Measurements from ENCODE around the gene KCTD3. TPM values are rescaled to one million over a fixed set of nuclear protein-coding genes. Genes with fewer than 3 reads are reported as not detected.

KCTD3 gene
- total RNA-seq: 100 to 1,000 TPM in 2 of 4 donors, 10 to 100 TPM in 2; 68.5 to 125 (median 100) TPM

DNA sequence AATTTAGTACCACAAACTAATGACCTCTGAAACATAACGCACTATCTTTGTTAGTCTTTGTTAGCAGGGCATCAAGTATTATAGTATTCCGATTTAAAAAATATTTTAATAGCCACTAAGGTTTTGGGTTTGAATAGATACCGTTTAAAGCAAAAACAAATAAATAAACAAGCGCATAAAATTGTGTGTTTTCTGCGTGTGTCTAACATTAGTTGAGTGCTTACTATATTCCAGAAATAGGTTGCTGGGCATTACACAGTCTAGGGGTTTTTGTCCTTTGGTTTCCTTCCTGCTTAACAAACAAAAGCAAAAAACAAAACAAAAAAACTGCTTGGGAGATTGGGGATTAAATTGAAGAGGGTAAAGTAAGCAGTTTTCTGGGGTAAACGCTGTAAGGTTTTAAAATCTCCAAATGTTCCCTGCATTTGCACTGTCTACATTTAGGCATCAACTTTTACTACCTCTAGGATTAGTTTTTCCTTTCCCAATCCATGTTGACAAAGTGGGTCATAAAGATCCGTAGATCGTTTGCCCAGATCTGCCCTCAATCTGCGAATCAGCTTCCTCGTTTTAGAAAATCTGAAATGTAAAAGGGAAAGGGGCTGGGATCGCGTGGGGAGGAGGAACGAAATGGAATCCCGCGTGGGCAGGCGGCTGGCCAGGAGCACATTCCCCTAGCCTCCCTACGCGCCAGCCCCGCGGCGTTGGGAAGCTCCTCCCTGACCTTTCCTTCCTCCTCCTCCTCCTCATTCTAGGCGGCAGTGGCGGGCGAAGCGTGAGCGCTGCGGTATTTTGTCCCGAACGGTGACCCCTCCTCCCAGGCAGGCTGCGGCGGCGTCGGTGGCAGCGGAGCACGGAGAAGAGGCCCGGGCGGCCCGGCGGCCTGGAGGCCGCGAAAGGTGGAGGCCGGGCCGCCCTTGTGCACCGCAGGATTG is at the start of gene KCTD3:
TSS of gene KCTD3 (plus strand) at position 749 of the 935 bp plus-strand sequence. CDS start 382 bp downstream, outside the sequence.
- no peaks in the 10 kb centered on the region for H3K27me3 ChIP-seq
- H3K4me1 ChIP-seq: peaks cover 0 to 14% (median 0%) of the 10 kb centered on the region in 4 donors
- TF ChIP-seq POLR2A (IDR thresholded peaks at IDR 0.05): peak; percentile 43 to 58
- TF ChIP-seq, protein P1, sequence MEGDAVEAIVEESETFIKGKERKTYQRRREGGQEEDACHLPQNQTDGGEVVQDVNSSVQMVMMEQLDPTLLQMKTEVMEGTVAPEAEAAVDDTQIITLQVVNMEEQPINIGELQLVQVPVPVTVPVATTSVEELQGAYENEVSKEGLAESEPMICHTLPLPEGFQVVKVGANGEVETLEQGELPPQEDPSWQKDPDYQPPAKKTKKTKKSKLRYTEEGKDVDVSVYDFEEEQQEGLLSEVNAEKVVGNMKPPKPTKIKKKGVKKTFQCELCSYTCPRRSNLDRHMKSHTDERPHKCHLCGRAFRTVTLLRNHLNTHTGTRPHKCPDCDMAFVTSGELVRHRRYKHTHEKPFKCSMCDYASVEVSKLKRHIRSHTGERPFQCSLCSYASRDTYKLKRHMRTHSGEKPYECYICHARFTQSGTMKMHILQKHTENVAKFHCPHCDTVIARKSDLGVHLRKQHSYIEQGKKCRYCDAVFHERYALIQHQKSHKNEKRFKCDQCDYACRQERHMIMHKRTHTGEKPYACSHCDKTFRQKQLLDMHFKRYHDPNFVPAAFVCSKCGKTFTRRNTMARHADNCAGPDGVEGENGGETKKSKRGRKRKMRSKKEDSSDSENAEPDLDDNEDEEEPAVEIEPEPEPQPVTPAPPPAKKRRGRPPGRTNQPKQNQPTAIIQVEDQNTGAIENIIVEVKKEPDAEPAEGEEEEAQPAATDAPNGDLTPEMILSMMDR (IDR thresholded peaks at IDR 0.05): peak in 1 of 6 experiments; percentile 16
- H3K4me3 ChIP-seq: peak within 1 kb of the TSS; percentile 65 to 86 (median 68)
- DNase-seq: peak in 2 of 3 donors; percentile 81 to 85
- no peaks in the 10 kb centered on the region for H3K36me3 ChIP-seq
- H3K9me3 ChIP-seq: no peaks in the 10 kb centered on the region
- H3K27ac ChIP-seq: peak within 1 kb of the TSS; percentile 72 to 96 (median 87)

DNA sequence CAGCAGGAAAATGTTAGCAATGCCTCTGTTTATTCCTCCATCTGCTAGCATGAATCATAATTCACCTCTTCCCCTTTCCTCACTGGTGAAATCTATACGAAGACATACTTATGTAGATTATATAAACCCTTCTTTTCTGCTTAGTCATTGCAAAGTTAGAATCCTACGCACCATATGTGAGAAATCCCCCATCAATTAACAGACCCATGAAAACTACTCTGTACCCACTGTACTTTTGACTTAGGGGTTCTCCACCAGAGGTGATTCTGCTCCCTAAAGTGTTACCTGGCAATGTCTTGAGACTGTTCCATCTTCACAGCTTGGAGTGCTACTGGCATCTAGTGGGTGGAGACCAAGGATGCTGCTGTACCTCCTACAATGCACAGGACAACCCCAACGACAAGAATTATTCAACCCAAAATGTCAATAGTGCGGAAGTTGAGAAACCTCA is 49.6 kb upstream of the KCTD3 start:
- Histone ChIP-seq H3K4me3 (no peak overlapping the region), H3K27ac (no peak overlapping the region), H3K27me3 (no peaks in the 10 kb centered on the region), H3K36me3 (no peaks in the 10 kb centered on the region), H3K4me1 (no peaks in the 10 kb centered on the region), H3K9me3 (no peaks in the 10 kb centered on the region)
- TF ChIP-seq, protein P1 (IDR thresholded peaks at IDR 0.05): no peak
- TF ChIP-seq POLR2A (IDR thresholded peaks at IDR 0.05): no peak
- DNase-seq: no peak

DNA sequence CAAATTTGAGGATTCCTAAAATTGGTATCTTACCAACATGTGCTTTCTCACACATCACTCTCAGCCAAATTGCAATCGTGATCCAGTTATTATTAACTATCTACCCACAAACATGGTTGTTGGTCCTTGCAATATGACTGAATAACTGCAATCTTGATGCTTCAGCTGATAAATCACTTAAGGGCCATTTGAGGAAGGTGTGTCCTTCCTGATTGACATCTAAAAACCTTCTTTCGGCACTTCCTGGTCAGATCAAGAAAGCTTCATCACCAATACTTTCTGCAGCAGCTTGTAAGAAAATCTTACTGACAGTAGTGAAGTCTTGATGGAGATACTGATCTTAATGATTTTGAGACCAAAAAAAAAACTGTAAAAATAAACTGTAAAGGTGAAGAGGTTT is 48.5 kb upstream of the KCTD3 start:
- Histone ChIP-seq H3K27ac (no peak overlapping the region), H3K4me3 (no peak overlapping the region), H3K4me1 (no peaks in the 10 kb centered on the region), H3K36me3 (no peaks in the 10 kb centered on the region), H3K27me3 (no peaks in the 10 kb centered on the region), H3K9me3 (no peaks in the 10 kb centered on the region)
- no peak for DNase-seq
- TF ChIP-seq POLR2A (IDR thresholded peaks at IDR 0.05): no peak
- TF ChIP-seq, protein P1 (IDR thresholded peaks at IDR 0.05): no peak

DNA sequence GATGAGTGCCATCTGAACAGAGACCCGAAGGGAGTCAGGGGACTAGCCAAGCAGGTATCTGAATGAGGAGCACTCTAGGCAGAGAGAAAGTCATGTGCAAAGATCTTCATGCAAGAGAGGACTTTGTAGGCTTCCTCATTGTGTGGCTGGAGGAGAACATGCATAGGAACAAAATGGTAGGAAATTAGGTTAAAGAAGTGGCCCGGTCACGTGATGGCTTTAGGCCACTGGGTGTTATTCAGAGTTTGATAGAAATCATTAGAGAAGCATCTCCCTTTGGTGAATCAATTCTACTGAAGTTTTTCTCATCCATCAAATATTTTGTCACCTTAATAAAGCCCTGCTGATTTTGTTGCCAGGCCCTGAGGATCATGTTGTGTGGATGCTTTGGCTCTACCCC is 45.8 kb upstream of the KCTD3 start:
- H3K36me3 ChIP-seq: no peaks in the 10 kb centered on the region
- H3K27ac ChIP-seq: no peak overlapping the region
- no peak for DNase-seq
- H3K4me3 ChIP-seq: no peak overlapping the region
- TF ChIP-seq, protein P1 (IDR thresholded peaks at IDR 0.05): no peak
- no peak for TF ChIP-seq POLR2A (IDR thresholded peaks at IDR 0.05)
- peaks cover 0 to 5% (median 0%) of the 10 kb centered on the region in 4 donors for H3K4me1 ChIP-seq
- H3K9me3 ChIP-seq: no peaks in the 10 kb centered on the region
- no peaks in the 10 kb centered on the region for H3K27me3 ChIP-seq

DNA sequence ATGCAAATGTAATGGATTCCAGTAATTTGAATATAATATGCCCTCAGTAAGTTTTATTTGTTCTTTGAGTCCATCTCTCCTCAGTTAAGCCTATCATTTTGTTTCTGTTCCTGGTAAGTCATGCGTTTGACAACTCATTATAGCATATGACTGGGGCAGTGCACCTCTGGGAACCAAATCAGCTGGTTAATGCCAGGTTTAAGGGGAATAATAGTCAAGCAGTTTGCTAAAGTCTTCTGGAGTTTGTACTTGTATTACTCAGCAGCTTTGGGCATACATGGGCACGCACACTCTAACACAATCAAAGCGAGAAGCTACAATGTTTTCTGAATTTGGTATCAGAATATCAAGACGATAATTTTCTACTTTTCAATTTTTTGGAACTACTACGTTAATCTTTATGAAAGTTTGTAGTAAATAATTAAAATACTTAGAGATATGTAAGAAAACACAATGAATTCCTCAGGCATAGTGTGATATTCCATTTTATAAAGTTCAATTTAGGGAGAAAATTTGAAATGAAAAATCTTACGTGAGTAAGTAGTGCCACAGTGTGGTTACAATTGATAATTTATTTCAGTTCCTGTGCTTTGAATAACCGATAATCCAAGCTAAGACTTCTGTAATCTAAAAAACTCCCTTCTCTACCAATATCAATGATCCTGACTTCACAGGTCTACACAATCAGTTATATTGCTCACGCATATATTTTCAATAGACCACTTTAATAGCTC is 43.8 kb upstream of the KCTD3 start:
- Histone ChIP-seq H3K4me3 (no peak overlapping the region), H3K9me3 (no peaks in the 10 kb centered on the region), H3K27me3 (no peaks in the 10 kb centered on the region), H3K27ac (no peak overlapping the region), H3K36me3 (no peaks in the 10 kb centered on the region), H3K4me1 (peaks cover 0 to 5% (median 0%) of the 10 kb centered on the region in 4 donors)
- TF ChIP-seq POLR2A (IDR thresholded peaks at IDR 0.05): no peak
- TF ChIP-seq, protein P1 (IDR thresholded peaks at IDR 0.05): peak in 1 of 6 experiments; percentile 25
- DNase-seq: no peak
